Psoas muscle (tissue), 8 donors: Measurements from ENCODE around the gene PLEKHA3. TPM values are rescaled to one million over a fixed set of nuclear protein-coding genes. Genes with fewer than 3 reads are reported as not detected.

Experiments used
- ATAC-seq, 4 donors: fragments of 200-7000 bp; cut with Tn5 transposase; one replicate each; pipeline ENCODE4 v1.9.1; 2020; ENCODE audit warnings: moderate library complexity in 3 of 4, mild to moderate bottlenecking in 2 of 4
- DNase-seq, 2 donors: peaks; one replicate each; pipeline ENCODE4 v3.0.0-alpha.2; 2020
- H3K27ac ChIP-seq: fragments of 200-600 bp; one replicate; pipeline ENCODE4 v1.8.0; 2022
- H3K27me3 ChIP-seq, 3 donors: fragments of 200-600 bp in 1 of 3; one replicate each; pipeline versions ENCODE4 v1.6.1 to v1.8.0; 2013 to 2022; ENCODE audit warnings: low read length in 2 of 3, mild to moderate bottlenecking in 2 of 3, moderate library complexity in 1 of 3; ENCODE audit not compliant: insufficient read depth in 3 of 3
- H3K36me3 ChIP-seq, 2 donors: fragments of 200-600 bp in 1 of 2; one replicate each; pipeline versions ENCODE4 v1.6.1 to v1.8.0; 2013 to 2022; ENCODE audit warnings: low read depth in 1 of 2, mild to moderate bottlenecking in 1 of 2, moderate library complexity in 1 of 2; ENCODE audit not compliant: insufficient read depth in 1 of 2
- H3K4me1 ChIP-seq: fragments of 200-600 bp; one replicate; pipeline ENCODE4 v1.8.0; 2022
- H3K4me3 ChIP-seq: fragments of 200-600 bp; one replicate; pipeline ENCODE4 v1.8.0; 2022; ENCODE audit warnings: mild to moderate bottlenecking
- H3K9me3 ChIP-seq: fragments of 200-600 bp; one replicate; pipeline ENCODE4 v1.8.0; 2022
- CTCF ChIP-seq: fragments of 200-600 bp; IDR thresholded peaks from one replicate; pipeline ENCODE4 v1.8.0; 2022; ENCODE audit warnings: antibody characterized with exemption
- WGBS, 3 donors: extraction: QIAGEN DNeasy Blood & Tissue Kit; methylation state at CpG; one replicate each; pipeline versions ENCODE4 v1.1.6 to v1.1.7; 2013; 5-methylcytosine and 5-hydroxymethylcytosine counted together
- intact Hi-C, 2 donors: fragments of 100-400 bp; cut with DNase I; formaldehyde crosslinking; loops; one replicate each; pipeline versions ENCODE4 v1.11.0 to v1.14.2; 2022
- polyA plus RNA-seq, 3 donors: library from polyadenylated mRNA; stranded (reverse); fragments of 200-250 nt; gene quantifications; one replicate each; pipeline ENCODE4 v1.2.3, GENCODE V29; 2013
- total RNA-seq, 4 donors: library from RNA; stranded (reverse); fragmentation: NEBNext Ultra II Directional in 2 of 4; extraction: Animal tissue kit (Norgen Biotek cat#: 25700) in 2 of 4; gene quantifications; one replicate each; pipeline versions ENCODE4 v1.2.1 to v1.2.4, GENCODE V29; 2021 to 2023
- donor health status: healthy with polysubstance abuse.
- donor health status: DM: no; HTN: no; CAD: no; lungs with moderate emphysema.
- donor health status: Bipolar disorder and iron deficiency.
- donor health status: healthy.
- donor health status: DM: yes; HTN: yes; CAD: no.
- donor health status: DM: no; HTN: no; CAD: no.
- donor health status: DM: no; HTN: no; CAD: no.
- donor health status: DM: yes; HTN: yes; CAD: no.

The PLEKHA3 gene
- total and polyA plus RNA-seq, 7 donors = 4.0 to 22.5 (median 13.5) TPM

DNA sequence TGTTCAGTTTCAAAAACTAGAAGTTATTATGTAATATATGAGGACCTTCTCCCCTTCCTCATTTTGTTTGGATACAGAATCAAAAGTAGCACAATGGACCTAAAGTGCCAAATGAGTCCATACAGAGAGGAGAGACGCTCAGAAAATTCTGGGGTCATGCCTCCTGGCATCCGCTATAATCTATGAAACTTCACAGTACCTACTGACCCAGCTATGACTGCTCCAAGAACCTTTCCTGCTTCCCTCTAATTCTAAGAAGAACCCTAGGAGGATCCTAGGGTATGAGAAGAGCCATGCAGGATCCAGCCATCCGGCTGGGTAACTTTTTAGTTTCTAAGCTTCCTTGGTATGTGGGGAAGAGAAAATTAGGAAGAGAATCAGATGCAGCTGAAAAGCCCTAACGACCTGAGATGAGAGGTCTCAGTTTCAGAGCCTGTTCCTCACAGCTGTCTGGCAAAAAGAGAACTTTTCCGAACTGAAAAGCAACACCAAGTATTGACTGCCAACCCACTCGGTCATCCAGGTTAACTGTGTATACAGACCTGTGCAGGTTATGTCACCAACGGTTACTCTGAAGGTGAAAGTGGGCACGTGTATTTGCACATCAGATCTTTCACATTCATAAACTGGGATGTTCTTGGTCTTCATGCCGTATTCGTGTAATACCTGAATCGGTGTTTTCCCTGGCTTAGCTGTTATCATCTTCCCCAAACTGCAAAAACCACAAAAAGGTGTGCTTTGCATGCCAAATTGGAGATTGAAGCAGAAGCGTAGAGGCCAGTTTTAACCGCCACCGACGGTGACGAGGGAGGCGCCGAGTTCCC, 30.3 kb upstream of the PLEKHA3 start:
- DNase-seq = no peak

GRCh38 chr2:178450524-178450773, 29.8 kb upstream of the PLEKHA3 start:
- peaks cover 35% of the 10 kb centered on the region for H3K4me1 ChIP-seq
- H3K27ac ChIP-seq = peak overlapping the region; percentile 100
- H3K4me3 ChIP-seq = peak overlapping the region; percentile 97
- ATAC-seq (peak; percentile 34 to 65 (median 43)), DNase-seq (peak in 1 of 2 donors; percentile 83)
- H3K36me3 ChIP-seq = peaks cover 4 to 37% of the 10 kb centered on the region in 2 donors
- intact Hi-C loops = no loop called here
- WGBS, 3 donors = 0% methylated on average over 9 to 25 of the region's 25 CpGs
- peaks cover 0 to 2% (median 0%) of the 10 kb centered on the region in 3 donors for H3K27me3 ChIP-seq
- H3K9me3 ChIP-seq = no peaks in the 10 kb centered on the region
- no peak for TF ChIP-seq CTCF

More for the DNA sequence above, 30.3 kb upstream of the PLEKHA3 start:
- Histone ChIP-seq H3K36me3 (peaks cover 4 to 43% of the 10 kb centered on the region in 2 donors), H3K9me3 (no peaks in the 10 kb centered on the region), H3K27ac (peak overlapping the region; percentile 100), H3K4me1 (peaks cover 35% of the 10 kb centered on the region), H3K4me3 (peak overlapping the region; percentile 97), H3K27me3 (peaks cover 0 to 2% (median 0%) of the 10 kb centered on the region in 3 donors)
- 1 to 3% (median 3%) methylated on average over 18 of the region's 18 CpGs for WGBS, 3 donors
- intact Hi-C loops = no loop called here
- TF ChIP-seq CTCF = no peak
- ATAC-seq = no peak

- TF ChIP-seq CTCF = peak; percentile 20
- Histone ChIP-seq H3K27me3 (peaks cover 0 to 2% (median 0%) of the 10 kb centered on the region in 3 donors), H3K9me3 (no peaks in the 10 kb centered on the region), H3K4me3 (peak within 1 kb of the TSS; percentile 97), H3K36me3 (peaks cover 4 to 32% of the 10 kb centered on the region in 2 donors), H3K4me1 (peaks cover 35% of the 10 kb centered on the region), H3K27ac (peak within 1 kb of the TSS; percentile 100)
- peak; percentile 98 to 99 for DNase-seq
- WGBS, 3 donors = 0% methylated on average over 22 to 76 of the region's 76 CpGs
- peak; percentile 93 to 97 (median 94) for ATAC-seq
- intact Hi-C loops = no loop called here
These were observed 29.3 kb upstream of the PLEKHA3 start, which contains the start of the genes PJVK and PRKRA for GRCh38 chr2:178450774-178451525. Gene PJVK (plus strand): TSS chr2:178451378. CDS start chr2:178453410, 2,032 bp downstream. Gene PRKRA (minus strand): TSS chr2:178451175. CDS start chr2:178451030, 145 bp downstream.

GRCh38 chr2:178452334-178452733, 27.9 kb upstream of the PLEKHA3 start:
- Histone ChIP-seq H3K27ac (peak overlapping the region; percentile 100), H3K27me3 (peaks cover 0 to 2% (median 0%) of the 10 kb centered on the region in 3 donors), H3K36me3 (peaks cover 4 to 21% of the 10 kb centered on the region in 2 donors), H3K9me3 (no peaks in the 10 kb centered on the region), H3K4me3 (peak overlapping the region; percentile 97), H3K4me1 (peaks cover 35% of the 10 kb centered on the region)
- ATAC-seq (no peak), DNase-seq (no peak)
- no peak for TF ChIP-seq CTCF
- intact Hi-C loops = no loop called here
- 95 to 100% (median 99%) methylated on average over 2 of the region's 2 CpGs for WGBS, 3 donors
